Neutrophil (primary cell): Measurements from ENCODE around the gene WDR70.
"Not testable (repeated sequence)": the region's sequence is repeated elsewhere in the genome, so short reads cannot be mapped to it uniquely, and the experiment has no call there.

Experiments
- H3K27ac ChIP-seq: fragments of 200-600 bp; sonication (generic); 2 replicates; pipeline ENCODE4 v1.5.1; 2016; ENCODE audit warnings: mild to moderate bottlenecking, moderate library complexity
- H3K27me3 ChIP-seq: fragments of 200-600 bp; sonication (generic); 2 replicates; pipeline ENCODE4 v1.6.0; 2016; ENCODE audit warnings: mild to moderate bottlenecking
- H3K36me3 ChIP-seq: fragments of 200-600 bp; sonication (generic); 2 replicates; pipeline ENCODE4 v1.5.1; 2017
- H3K4me1 ChIP-seq, 2 experiments: fragments of 200-600 bp in 1 of 2; sonication (generic) in 1 of 2; 1 replicate in 1 of 2; 2 replicates in 1 of 2; pipeline versions ENCODE4 v1.5.1 to v1.6.1; 2013 to 2016; ENCODE audit warnings: low read depth in 1 of 2, low read length in 1 of 2, mild to moderate bottlenecking in 1 of 2, moderate library complexity in 1 of 2; ENCODE audit not compliant: control insufficient read depth in 1 of 2, insufficient read depth in 1 of 2
- H3K4me3 ChIP-seq, 2 experiments: fragments of 200-600 bp in 1 of 2; sonication (generic) in 1 of 2; 1 replicate in 1 of 2; 2 replicates in 1 of 2; pipeline ENCODE4 v1.5.1; 2013 to 2016; ENCODE audit warnings: low read depth in 1 of 2, low read length in 1 of 2, mild to moderate bottlenecking in 1 of 2, moderate library complexity in 1 of 2
- H3K9me3 ChIP-seq: fragments of 200-600 bp; sonication (generic); 2 replicates; pipeline ENCODE4 v1.5.1; 2016
- CTCF ChIP-seq: fragments of 200-600 bp; sonication (generic); IDR thresholded peaks from 2 replicates; pipeline ENCODE4 v1.5.1; 2016; ENCODE audit warnings: antibody characterized with exemption

WDR70 gene

DNA sequence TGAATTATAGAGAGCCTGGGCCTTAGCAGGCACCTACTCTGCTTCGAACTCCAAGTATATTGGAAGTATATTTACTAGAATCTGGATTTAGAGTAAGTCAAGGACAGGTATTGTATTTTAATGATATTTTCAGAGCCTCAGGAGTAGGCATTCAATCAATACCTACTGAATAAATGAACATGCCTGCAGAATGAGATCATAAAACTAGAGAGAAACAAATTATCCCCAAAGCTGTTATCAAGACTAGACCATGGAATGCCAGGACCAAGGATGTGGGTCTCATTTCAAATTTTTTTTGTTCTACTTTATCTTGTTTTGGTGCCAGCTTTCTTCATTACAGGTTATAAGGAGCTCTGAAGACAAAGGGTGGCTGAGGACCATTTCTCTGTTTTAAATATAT lies 394.7 kb downstream of the WDR70 start:
- Histone ChIP-seq H3K4me3 (no peak overlapping the region), H3K4me1 (peaks cover 47 to 62% of the 10 kb centered on the region in 2 experiments), H3K9me3 (no peaks in the 10 kb centered on the region), H3K27ac (no peak overlapping the region), H3K27me3 (no peaks in the 10 kb centered on the region), H3K36me3 (no peaks in the 10 kb centered on the region)
- no peak for TF ChIP-seq CTCF

- Histone ChIP-seq H3K9me3 (no peaks in the 10 kb centered on the region), H3K27ac (no peak overlapping the region), H3K4me3 (no peak overlapping the region), H3K36me3 (no peaks in the 10 kb centered on the region), H3K4me1 (peaks cover 35 to 50% of the 10 kb centered on the region in 2 experiments), H3K27me3 (no peaks in the 10 kb centered on the region)
- TF ChIP-seq CTCF: peak; percentile 95
These were observed 395.9 kb downstream of the WDR70 start for GRCh38 chr5:37774912-37775483.

DNA sequence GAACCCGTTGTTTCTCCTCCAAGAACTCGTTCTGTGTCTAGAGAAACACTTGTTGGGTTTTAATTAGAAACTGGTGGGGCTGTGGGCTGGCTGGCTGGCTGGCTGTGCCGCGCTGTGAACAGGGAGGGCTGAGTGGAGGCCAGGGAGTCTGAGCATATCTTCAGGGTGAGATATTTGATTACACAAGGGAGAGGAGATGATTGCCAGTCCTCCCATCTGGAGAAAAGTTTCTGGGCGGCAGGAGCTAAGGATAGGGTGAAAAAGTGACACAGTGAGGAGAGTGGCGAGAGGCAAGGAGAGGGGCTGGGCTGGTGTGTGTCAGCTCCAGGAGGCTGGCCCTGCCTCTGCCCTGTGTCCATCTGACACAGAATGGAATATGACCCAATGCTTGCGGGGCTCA lies 397.7 kb downstream of the WDR70 start:
- no peaks in the 10 kb centered on the region for H3K36me3 ChIP-seq
- H3K27me3 ChIP-seq: no peaks in the 10 kb centered on the region
- peak overlapping the region in 1 of 2 experiments; percentile 18 for H3K4me3 ChIP-seq
- H3K27ac ChIP-seq: peak overlapping the region; percentile 92
- no peak for TF ChIP-seq CTCF
- peaks cover 17 to 32% of the 10 kb centered on the region in 2 experiments for H3K4me1 ChIP-seq
- H3K9me3 ChIP-seq: no peaks in the 10 kb centered on the region

DNA sequence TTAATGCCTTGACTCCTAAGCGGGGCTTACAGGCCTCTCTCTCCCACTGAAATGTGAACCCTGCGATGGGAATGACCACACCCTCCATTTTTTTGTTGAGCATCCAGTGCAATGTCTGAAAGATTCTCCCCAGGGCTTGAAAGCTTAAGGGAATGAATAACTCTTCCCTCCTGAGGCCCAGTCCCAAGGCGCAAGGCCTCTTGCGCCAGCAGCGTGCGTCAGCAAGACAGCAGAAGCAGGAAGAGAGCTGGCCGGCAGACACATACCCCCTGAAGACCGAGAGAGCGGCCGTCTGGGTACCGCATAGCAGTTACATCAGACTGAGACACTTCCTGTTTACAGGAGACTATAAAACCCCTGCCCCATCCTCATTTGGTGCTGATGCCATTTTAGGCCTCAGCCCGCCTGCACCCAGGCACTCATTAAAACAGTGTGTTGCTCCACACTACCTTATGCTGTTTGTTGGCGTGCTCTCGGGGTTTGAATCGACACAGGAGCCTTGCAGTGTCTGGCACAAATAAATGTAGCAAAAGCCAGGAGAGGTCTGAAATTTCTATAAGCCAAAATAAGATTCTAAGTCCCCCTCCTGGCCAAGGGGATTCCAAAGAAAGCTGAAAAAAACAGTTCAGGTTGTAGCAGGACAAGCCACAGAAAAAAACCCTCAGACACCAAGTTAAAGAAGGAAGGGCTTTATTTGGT lies 398.5 kb downstream of the WDR70 start:
- Histone ChIP-seq H3K4me1 (peaks cover 12 to 25% of the 10 kb centered on the region in 2 experiments), H3K9me3 (no peaks in the 10 kb centered on the region), H3K27ac (peak overlapping the region; percentile 92), H3K4me3 (peak overlapping the region in 1 of 2 experiments; percentile 18), H3K27me3 (no peaks in the 10 kb centered on the region), H3K36me3 (no peaks in the 10 kb centered on the region)
- TF ChIP-seq CTCF: no peak

DNA sequence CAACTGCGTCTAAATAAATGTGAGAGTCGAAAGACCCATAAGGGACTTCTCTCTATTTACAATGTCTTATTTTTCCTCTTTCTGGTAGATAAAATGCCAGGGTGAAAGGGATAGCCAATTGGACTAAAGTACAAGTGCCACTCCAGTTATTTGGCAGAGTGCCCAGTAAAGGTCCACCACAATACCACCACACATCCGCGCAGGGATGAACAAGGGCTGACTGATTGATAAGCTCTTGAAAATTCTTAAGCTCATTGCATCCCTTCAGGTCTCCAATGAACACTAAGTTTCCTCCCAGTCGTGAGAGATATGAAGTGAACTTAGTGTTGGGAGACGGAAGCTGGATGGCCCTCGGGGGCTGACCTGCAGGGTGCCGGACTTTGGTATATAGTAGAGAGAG lies 402.3 kb downstream of the WDR70 start:
- not testable (repeated sequence) for H3K9me3 ChIP-seq, H3K36me3 ChIP-seq, H3K4me3 ChIP-seq, H3K27ac ChIP-seq, H3K27me3 ChIP-seq
- H3K4me1 ChIP-seq: peaks cover 12 to 24% of the 10 kb centered on the region in 2 experiments

DNA sequence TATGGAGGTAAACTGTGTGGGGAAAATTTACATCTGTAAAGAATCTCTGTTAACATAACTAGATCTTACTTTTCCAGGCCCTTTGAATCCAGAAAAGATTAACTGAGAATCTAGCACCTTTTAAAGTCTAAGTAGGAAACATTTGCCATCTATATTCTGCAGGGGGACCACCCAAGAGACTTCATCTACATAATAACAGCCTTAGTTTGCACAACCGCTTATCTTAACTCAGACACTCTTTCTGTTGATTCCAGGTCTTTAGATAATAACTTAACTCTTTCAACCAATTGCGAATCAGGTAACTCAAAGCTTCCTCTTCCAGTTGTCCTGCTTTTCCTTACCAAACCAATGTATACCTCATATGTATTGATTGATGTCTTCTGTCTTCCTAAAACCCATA lies 407.3 kb downstream of the WDR70 start:
- H3K27ac ChIP-seq: no peak overlapping the region
- H3K9me3 ChIP-seq: no peaks in the 10 kb centered on the region
- no peaks in the 10 kb centered on the region for H3K4me1 ChIP-seq
- no peak for TF ChIP-seq CTCF
- H3K36me3 ChIP-seq: no peaks in the 10 kb centered on the region
- H3K4me3 ChIP-seq: no peak overlapping the region
- H3K27me3 ChIP-seq: no peaks in the 10 kb centered on the region
